ENCODE data around the gene SOX30.

- TF ChIP-seq, protein P1, sequence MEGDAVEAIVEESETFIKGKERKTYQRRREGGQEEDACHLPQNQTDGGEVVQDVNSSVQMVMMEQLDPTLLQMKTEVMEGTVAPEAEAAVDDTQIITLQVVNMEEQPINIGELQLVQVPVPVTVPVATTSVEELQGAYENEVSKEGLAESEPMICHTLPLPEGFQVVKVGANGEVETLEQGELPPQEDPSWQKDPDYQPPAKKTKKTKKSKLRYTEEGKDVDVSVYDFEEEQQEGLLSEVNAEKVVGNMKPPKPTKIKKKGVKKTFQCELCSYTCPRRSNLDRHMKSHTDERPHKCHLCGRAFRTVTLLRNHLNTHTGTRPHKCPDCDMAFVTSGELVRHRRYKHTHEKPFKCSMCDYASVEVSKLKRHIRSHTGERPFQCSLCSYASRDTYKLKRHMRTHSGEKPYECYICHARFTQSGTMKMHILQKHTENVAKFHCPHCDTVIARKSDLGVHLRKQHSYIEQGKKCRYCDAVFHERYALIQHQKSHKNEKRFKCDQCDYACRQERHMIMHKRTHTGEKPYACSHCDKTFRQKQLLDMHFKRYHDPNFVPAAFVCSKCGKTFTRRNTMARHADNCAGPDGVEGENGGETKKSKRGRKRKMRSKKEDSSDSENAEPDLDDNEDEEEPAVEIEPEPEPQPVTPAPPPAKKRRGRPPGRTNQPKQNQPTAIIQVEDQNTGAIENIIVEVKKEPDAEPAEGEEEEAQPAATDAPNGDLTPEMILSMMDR (IDR thresholded peaks at IDR 0.05), result no peak
- TF ChIP-seq POLR2A (IDR thresholded peaks at IDR 0.05), result no peak
These were observed 59.6 kb downstream of the SOX30 start for GRCh38 chr5:157592594-157592993.

All from body of pancreas (tissue), 4 donors.